Smooth muscle cell (in vitro differentiated cells): Measurements from ENCODE around the gene RPL12. TPM values are rescaled to one million over a fixed set of nuclear protein-coding genes. Genes with fewer than 3 reads are reported as not detected.
A peak's percentile ranks its signal among the peaks of the same experiment; 100 is the strongest.

Source experiments
- DNase-seq: peaks from one replicate; lab custom pipeline; 2025; ENCODE audit not compliant: unreplicated experiment; lab: John Stamatoyannopoulos, UW
- H2AFZ ChIP-seq: fragments of 200-600 bp; sonication (generic); 2 replicates; pipeline ENCODE4 v1.6.0; 2016; ENCODE audit warnings: antibody characterized with exemption, low read depth, mild to moderate bottlenecking
- H3F3A ChIP-seq: fragments of 200-600 bp; sonication (generic); 2 replicates; pipeline ENCODE4 v1.6.0; 2017; ENCODE audit warnings: antibody characterized with exemption, low read depth
- H3K27ac ChIP-seq: fragments of 200-600 bp; sonication (generic); 2 replicates; pipeline ENCODE4 v1.5.1; 2016; ENCODE audit warnings: low read depth, mild to moderate bottlenecking
- H3K27me3 ChIP-seq: fragments of 200-600 bp; sonication (generic); 2 replicates; pipeline ENCODE4 v1.6.1; 2016; ENCODE audit warnings: low read depth, mild to moderate bottlenecking
- H3K36me3 ChIP-seq: fragments of 200-600 bp; sonication (generic); 2 replicates; pipeline ENCODE4 v1.5.1; 2016; ENCODE audit warnings: low read depth
- H3K4me1 ChIP-seq: fragments of 200-600 bp; sonication (generic); 2 replicates; pipeline ENCODE4 v1.5.1; 2016; ENCODE audit warnings: low read depth
- H3K4me2 ChIP-seq: fragments of 200-600 bp; sonication (generic); 2 replicates; pipeline ENCODE4 v1.6.0; 2016; ENCODE audit warnings: mild to moderate bottlenecking
- H3K4me3 ChIP-seq: fragments of 200-600 bp; sonication (generic); 2 replicates; pipeline ENCODE4 v1.5.1; 2016; ENCODE audit warnings: mild to moderate bottlenecking
- H3K79me2 ChIP-seq: fragments of 200-600 bp; sonication (generic); 2 replicates; pipeline ENCODE4 v1.6.0; 2016; ENCODE audit warnings: low read depth, mild to moderate bottlenecking
- H3K9ac ChIP-seq: fragments of 200-600 bp; sonication (generic); 2 replicates; pipeline ENCODE4 v1.6.0; 2016; ENCODE audit warnings: low read depth
- H3K9me3 ChIP-seq: fragments of 200-600 bp; sonication (generic); replicated peaks from 2 replicates; pipeline ENCODE4 v1.5.1; 2016; ENCODE audit warnings: low read depth
- H4K20me1 ChIP-seq: fragments of 200-600 bp; sonication (generic); 2 replicates; pipeline ENCODE4 v1.6.0; 2016; ENCODE audit warnings: low read depth
- WGBS: methylation state at CpG from one replicate; pipeline ENCODE4 v1.1.7; 2016; ENCODE audit warnings: low lambda C conversion rate; 5-methylcytosine and 5-hydroxymethylcytosine counted together
- polyA plus RNA-seq: library from polyadenylated mRNA; unstranded; fragments of >200 nt; fragmentation: Nextera tagmentation; extraction: Ambion mirVana; gene quantifications from 2 replicates; pipeline ENCODE4 v1.2.1, GENCODE V29; 2016
- total RNA-seq: library from RNA; depleted of rRNA; stranded (reverse); fragments of >200 nt; gene quantifications from 2 replicates; pipeline ENCODE4 v1.2.3, GENCODE V29; 2014
- TF ChIP-seq, protein P1 (sequence below): fragments of 200-600 bp; sonication (generic); IDR thresholded peaks from 2 replicates; pipeline ENCODE4 v1.5.1; 2017; ENCODE audit warnings: borderline replicate concordance, mild to moderate bottlenecking, antibody characterized with exemption; ENCODE audit not compliant: insufficient read depth, poor library complexity, severe bottlenecking

RPL12 gene
- total and polyA plus RNA-seq, 2 experiments from 2014 or later: 371 to 1,296 TPM

DNA sequence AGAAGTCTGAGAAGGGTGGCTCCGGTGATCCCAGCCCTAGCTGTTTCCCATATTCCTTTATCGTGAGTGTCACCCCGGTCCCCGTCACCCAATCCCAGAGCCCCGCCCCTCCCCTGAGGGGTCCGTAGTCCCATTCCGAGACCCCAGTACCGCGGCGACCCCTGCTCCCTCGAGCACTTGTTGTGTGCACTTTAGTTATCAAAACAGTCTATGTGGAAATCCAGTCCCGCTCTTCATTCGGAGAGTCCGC, 327 bp upstream of the RPL12 start:
- Histone ChIP-seq H3K4me3 (peak overlapping the region; percentile 86), H3K27ac (peak overlapping the region; percentile 89), H3K9ac (peak overlapping the region; percentile 94), H3K9me3 (no peaks in the 10 kb centered on the region), H2AFZ (peak overlapping the region; percentile 94), H3K36me3 (no peaks in the 10 kb centered on the region), H3K79me2 (peaks cover 36% of the 10 kb centered on the region), H3K4me1 (peaks cover 17% of the 10 kb centered on the region), H3K27me3 (no peaks in the 10 kb centered on the region), H3F3A (peaks cover 33% of the 10 kb centered on the region), H4K20me1 (peaks cover 46% of the 10 kb centered on the region), H3K4me2 (peak overlapping the region; percentile 94)
- TF ChIP-seq, protein P1, sequence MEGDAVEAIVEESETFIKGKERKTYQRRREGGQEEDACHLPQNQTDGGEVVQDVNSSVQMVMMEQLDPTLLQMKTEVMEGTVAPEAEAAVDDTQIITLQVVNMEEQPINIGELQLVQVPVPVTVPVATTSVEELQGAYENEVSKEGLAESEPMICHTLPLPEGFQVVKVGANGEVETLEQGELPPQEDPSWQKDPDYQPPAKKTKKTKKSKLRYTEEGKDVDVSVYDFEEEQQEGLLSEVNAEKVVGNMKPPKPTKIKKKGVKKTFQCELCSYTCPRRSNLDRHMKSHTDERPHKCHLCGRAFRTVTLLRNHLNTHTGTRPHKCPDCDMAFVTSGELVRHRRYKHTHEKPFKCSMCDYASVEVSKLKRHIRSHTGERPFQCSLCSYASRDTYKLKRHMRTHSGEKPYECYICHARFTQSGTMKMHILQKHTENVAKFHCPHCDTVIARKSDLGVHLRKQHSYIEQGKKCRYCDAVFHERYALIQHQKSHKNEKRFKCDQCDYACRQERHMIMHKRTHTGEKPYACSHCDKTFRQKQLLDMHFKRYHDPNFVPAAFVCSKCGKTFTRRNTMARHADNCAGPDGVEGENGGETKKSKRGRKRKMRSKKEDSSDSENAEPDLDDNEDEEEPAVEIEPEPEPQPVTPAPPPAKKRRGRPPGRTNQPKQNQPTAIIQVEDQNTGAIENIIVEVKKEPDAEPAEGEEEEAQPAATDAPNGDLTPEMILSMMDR: no peak
- under 1% methylated on average over 13 of the region's 14 CpGs for WGBS
- no peak for DNase-seq

DNA sequence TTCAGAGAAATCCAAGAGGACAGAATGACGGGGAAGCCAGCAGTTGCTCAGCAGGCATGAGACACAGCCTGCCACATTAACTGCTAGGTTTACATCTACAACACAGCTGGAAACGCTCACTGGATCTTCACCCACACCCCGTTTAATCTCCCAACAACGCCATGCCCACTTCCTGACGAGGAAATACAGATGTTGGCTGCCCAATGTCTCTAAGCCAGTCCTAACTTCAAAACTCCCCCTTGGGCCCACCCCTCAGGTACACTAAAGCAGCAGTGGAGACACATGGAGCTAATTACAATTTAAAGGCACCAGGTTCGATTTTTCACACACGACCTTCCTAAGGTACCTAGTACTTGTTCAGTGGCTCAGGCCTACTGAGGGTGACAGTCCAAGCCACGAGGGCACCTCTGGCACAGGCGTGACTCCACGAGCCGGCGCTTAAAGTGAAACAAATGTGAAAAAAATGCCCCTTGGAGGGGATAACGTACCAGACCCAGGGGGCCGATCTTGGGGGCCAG, 904 bp downstream of the RPL12 start:
- H3K4me3 ChIP-seq: peak overlapping the region; percentile 86
- peak overlapping the region; percentile 94 for H3K9ac ChIP-seq
- H3K79me2 ChIP-seq: peaks cover 36% of the 10 kb centered on the region
- H3K4me2 ChIP-seq: peak overlapping the region; percentile 94
- peaks cover 17% of the 10 kb centered on the region for H3K4me1 ChIP-seq
- no peaks in the 10 kb centered on the region for H3K27me3 ChIP-seq
- H3K27ac ChIP-seq: peak overlapping the region; percentile 89
- no peak overlapping the region for H2AFZ ChIP-seq
- no peaks in the 10 kb centered on the region for H3K9me3 ChIP-seq
- TF ChIP-seq, protein P1: no peak
- WGBS: under 1% methylated on average over 14 of the region's 14 CpGs
- peaks cover 45% of the 10 kb centered on the region for H3F3A ChIP-seq
- no peaks in the 10 kb centered on the region for H3K36me3 ChIP-seq
- peaks cover 57% of the 10 kb centered on the region for H4K20me1 ChIP-seq
- DNase-seq: no peak

DNA sequence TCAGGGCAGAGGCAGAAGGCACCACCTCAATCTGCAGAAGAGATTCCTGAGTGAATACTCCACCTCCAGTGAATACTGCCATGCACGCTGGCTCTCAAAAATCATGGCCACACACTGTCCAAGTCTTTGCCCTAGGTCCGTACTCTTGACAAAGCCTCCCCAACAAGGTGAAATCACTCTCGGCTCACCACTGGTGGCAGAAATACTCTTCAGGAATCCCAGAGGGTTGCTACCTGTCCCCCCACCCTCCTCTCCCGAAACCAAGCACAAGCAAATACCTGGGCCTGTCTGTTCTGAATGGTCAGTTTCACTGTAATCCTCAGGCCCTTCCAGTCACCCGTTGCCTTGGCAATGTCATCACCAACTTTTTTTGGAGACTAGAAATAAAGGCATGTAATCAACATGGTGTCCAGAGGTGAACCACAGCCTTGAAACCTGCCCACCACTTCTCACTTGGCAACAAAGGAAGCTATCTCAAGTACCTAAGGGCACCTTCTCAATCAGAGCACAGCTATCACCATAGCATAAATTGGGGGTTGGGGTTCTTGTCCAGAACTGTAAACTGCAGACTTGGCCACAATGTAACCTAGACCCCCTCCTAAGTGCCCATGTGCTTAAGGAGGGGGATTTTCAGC, 1.8 kb downstream of the RPL12 start:
- 60% methylated on average over 5 of the region's 5 CpGs for whole genome bisulfite sequencing
- no peak for DNase-seq
- Histone ChIP-seq H3K27me3 (no peaks in the 10 kb centered on the region), H3K79me2 (peaks cover 36% of the 10 kb centered on the region), H3K9ac (peak overlapping the region; percentile 94), H3F3A (peaks cover 52% of the 10 kb centered on the region), H4K20me1 (peaks cover 59% of the 10 kb centered on the region), H3K4me2 (peak overlapping the region; percentile 94), H3K9me3 (no peaks in the 10 kb centered on the region), H3K36me3 (peaks cover 4% of the 10 kb centered on the region), H3K4me1 (peaks cover 17% of the 10 kb centered on the region), H3K4me3 (peak overlapping the region; percentile 86), H3K27ac (peak overlapping the region; percentile 89), H2AFZ (no peak overlapping the region)
- TF ChIP-seq, protein P1: no peak
